Liver (tissue), 9 donors: ENCODE data around the gene DNALI1. TPM values are rescaled to one million over a fixed set of nuclear protein-coding genes. Genes with fewer than 3 reads are reported as not detected.

Source experiments
- DNase-seq: peaks from one replicate; pipeline ENCODE4 v3.0.0-alpha.2; 2017; ENCODE audit warnings: low spot score
- H3K27ac ChIP-seq, 2 donors: one replicate each; pipeline ENCODE4 v1.7.0; 2013; ENCODE audit warnings: inconsistent platforms in 2 of 2, low read length in 2 of 2, control low read depth in 1 of 2, low read depth in 1 of 2, mild to moderate bottlenecking in 1 of 2
- H3K27me3 ChIP-seq, 4 donors: one replicate each; pipeline versions ENCODE4 v1.6.1 to v1.7.0; 2013; ENCODE audit warnings: low read length in 3 of 4, inconsistent platforms in 1 of 4, mild to moderate bottlenecking in 1 of 4, moderate library complexity in 1 of 4; ENCODE audit not compliant: control insufficient read depth in 4 of 4, insufficient read depth in 4 of 4
- H3K36me3 ChIP-seq, 4 donors: one replicate each; pipeline versions ENCODE4 v1.6.1 to v1.7.0; 2013; ENCODE audit warnings: low read length in 3 of 4, mild to moderate bottlenecking in 3 of 4, low read depth in 1 of 4, moderate library complexity in 1 of 4; ENCODE audit not compliant: control insufficient read depth in 4 of 4, insufficient read depth in 3 of 4
- H3K4me1 ChIP-seq, 4 donors: one replicate each; pipeline versions ENCODE4 v1.6.1 to v1.7.0; 2013; ENCODE audit warnings: low read length in 3 of 4, mild to moderate bottlenecking in 3 of 4, moderate library complexity in 1 of 4; ENCODE audit not compliant: control insufficient read depth in 4 of 4, insufficient read depth in 4 of 4
- H3K4me3 ChIP-seq, 3 donors: one replicate each; pipeline versions ENCODE4 v1.6.1 to v1.7.0; 2013; ENCODE audit warnings: low read length in 3 of 3, control low read depth in 1 of 3, low read depth in 1 of 3, mild to moderate bottlenecking in 1 of 3
- H3K9ac ChIP-seq, 2 donors: one replicate each; pipeline ENCODE4 v1.7.0; 2013; ENCODE audit warnings: low read length in 2 of 2, mild to moderate bottlenecking in 2 of 2, moderate library complexity in 2 of 2, control low read depth in 1 of 2, low read depth in 1 of 2
- H3K9me3 ChIP-seq, 4 donors: one replicate each; pipeline versions ENCODE4 v1.6.1 to v1.7.0; 2013; ENCODE audit warnings: low read length in 3 of 4; ENCODE audit not compliant: control insufficient read depth in 4 of 4
- EGR1 ChIP-seq, 2 donors: IDR thresholded peaks; 2 replicates each; pipeline ENCODE4 v1.6.1; 2016 to 2018; ENCODE audit warnings: antibody characterized with exemption in 2 of 2, low read depth in 2 of 2
- FOXA1 ChIP-seq: IDR thresholded peaks from 2 replicates; pipeline ENCODE4 v1.6.1; 2016; ENCODE audit warnings: antibody characterized with exemption
- FOXA2 ChIP-seq: IDR thresholded peaks from 2 replicates; pipeline ENCODE4 v1.6.1; 2016; ENCODE audit warnings: antibody characterized with exemption
- HNF4A ChIP-seq, 2 donors: conservative IDR thresholded peaks; 2 replicates each; pipeline ENCODE4 v1.6.1; 2016; ENCODE audit warnings: antibody characterized with exemption in 2 of 2, mild to moderate bottlenecking in 2 of 2
- JUND ChIP-seq, 2 donors: IDR thresholded peaks; 2 replicates each; pipeline ENCODE4 v1.6.1; 2016; ENCODE audit warnings: antibody characterized with exemption in 2 of 2
- NR2F2 ChIP-seq: IDR thresholded peaks from 2 replicates; pipeline ENCODE4 v1.6.1; 2016; ENCODE audit warnings: antibody characterized with exemption
- RAD21 ChIP-seq, 2 donors: IDR thresholded peaks; 2 replicates each; pipeline ENCODE4 v1.6.1; 2016; ENCODE audit warnings: antibody characterized with exemption in 2 of 2, mild to moderate bottlenecking in 2 of 2
- RXRA ChIP-seq, 2 donors: IDR thresholded peaks; 2 replicates each; pipeline ENCODE4 v1.6.1; 2017 to 2018; ENCODE audit warnings: antibody characterized with exemption in 2 of 2, mild to moderate bottlenecking in 1 of 2
- SP1 ChIP-seq: IDR thresholded peaks from 2 replicates; pipeline ENCODE4 v1.6.1; 2018; ENCODE audit warnings: antibody characterized with exemption, mild to moderate bottlenecking
- TAF1 ChIP-seq: conservative IDR thresholded peaks from 2 replicates; pipeline ENCODE4 v1.6.1; 2016; ENCODE audit warnings: antibody characterized with exemption, mild to moderate bottlenecking
- YY1 ChIP-seq: IDR thresholded peaks from 2 replicates; pipeline ENCODE4 v1.6.1; 2016; ENCODE audit warnings: antibody characterized with exemption, mild to moderate bottlenecking
- WGBS: extraction: QIAGEN DNeasy Blood & Tissue Kit; methylation state at CpG from one replicate; pipeline ENCODE4 v1.1.7; 2013; 5-methylcytosine and 5-hydroxymethylcytosine counted together
- polyA plus RNA-seq, 2 donors: library from polyadenylated mRNA; stranded (reverse) in 1 of 2; unstranded in 1 of 2; fragments of 200-250 nt in 1 of 2; fragments of >200 nt in 1 of 2; fragmentation: Nextera tagmentation in 1 of 2; extraction: Ambion mirVana in 1 of 2; gene quantifications; one replicate each; pipeline versions ENCODE4 v1.2.1 to v1.2.3, GENCODE V29; 2013 to 2015
- total RNA-seq, 2 donors: library from RNA; depleted of rRNA; stranded (reverse); fragments of >200 nt; gene quantifications; one replicate each; pipeline ENCODE4 v1.2.3, GENCODE V29; 2014
- TF ChIP-seq, protein P1 (sequence below): fragments of 150-350 bp; IDR thresholded peaks from 2 replicates; pipeline ENCODE4 v1.5.1; 2017; ENCODE audit warnings: improper control_type of control experiment, low read depth, low read length; ENCODE audit not compliant: missing input control
- TF ChIP-seq, protein P2 (sequence below): IDR thresholded peaks from 2 replicates; pipeline ENCODE4 v1.6.1; 2016; ENCODE audit warnings: antibody characterized with exemption
- TF ChIP-seq, protein P3 (sequence below): IDR thresholded peaks from 2 replicates; pipeline ENCODE4 v1.6.1; 2016; ENCODE audit warnings: antibody characterized with exemption
- TF ChIP-seq, protein P4 (sequence below): IDR thresholded peaks from 2 replicates; pipeline ENCODE4 v1.6.1; 2016; ENCODE audit warnings: antibody characterized with exemption
- TF ChIP-seq, protein P5 (sequence below): IDR thresholded peaks from 2 replicates; pipeline ENCODE4 v1.6.1; 2016; ENCODE audit warnings: antibody characterized with exemption, mild to moderate bottlenecking
- donor health status: healthy.
- donor health status: healthy.
- donor health status: healthy.
- donor health status: healthy.
- donor health status: healthy.

The DNALI1 gene
- total and polyA plus RNA-seq, 4 donors: 1.5 to 8.6 (median 4.1) TPM

DNA sequence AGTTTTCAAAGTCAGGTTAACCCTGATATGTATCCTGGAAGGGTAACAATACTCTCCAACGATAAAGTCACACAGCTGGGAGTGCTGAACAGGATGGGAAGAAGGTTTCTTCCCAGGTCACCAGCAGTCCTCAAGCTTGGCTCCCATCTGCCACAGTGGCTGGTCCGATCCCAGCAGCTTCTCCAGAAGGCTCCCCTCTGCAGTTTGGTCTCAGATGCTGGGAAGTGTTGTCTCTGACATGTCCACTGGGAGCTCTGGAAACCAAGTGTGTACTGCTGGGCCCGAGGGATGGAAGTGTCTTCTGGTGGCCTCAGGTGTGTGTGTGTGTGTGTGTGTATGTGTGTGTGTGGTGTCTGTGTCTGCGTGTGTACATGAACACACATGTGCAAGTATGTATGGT lies 55.4 kb downstream of the DNALI1 start:
- Histone ChIP-seq H3K27me3 (peaks cover 0 to 8% (median 0%) of the 10 kb centered on the region in 4 donors), H3K36me3 (no peaks in the 10 kb centered on the region), H3K9ac (no peak overlapping the region), H3K4me3 (no peak overlapping the region), H3K9me3 (no peaks in the 10 kb centered on the region), H3K27ac (no peak overlapping the region), H3K4me1 (no peaks in the 10 kb centered on the region)
- TF ChIP-seq, protein P1, sequence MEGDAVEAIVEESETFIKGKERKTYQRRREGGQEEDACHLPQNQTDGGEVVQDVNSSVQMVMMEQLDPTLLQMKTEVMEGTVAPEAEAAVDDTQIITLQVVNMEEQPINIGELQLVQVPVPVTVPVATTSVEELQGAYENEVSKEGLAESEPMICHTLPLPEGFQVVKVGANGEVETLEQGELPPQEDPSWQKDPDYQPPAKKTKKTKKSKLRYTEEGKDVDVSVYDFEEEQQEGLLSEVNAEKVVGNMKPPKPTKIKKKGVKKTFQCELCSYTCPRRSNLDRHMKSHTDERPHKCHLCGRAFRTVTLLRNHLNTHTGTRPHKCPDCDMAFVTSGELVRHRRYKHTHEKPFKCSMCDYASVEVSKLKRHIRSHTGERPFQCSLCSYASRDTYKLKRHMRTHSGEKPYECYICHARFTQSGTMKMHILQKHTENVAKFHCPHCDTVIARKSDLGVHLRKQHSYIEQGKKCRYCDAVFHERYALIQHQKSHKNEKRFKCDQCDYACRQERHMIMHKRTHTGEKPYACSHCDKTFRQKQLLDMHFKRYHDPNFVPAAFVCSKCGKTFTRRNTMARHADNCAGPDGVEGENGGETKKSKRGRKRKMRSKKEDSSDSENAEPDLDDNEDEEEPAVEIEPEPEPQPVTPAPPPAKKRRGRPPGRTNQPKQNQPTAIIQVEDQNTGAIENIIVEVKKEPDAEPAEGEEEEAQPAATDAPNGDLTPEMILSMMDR: no peak
- TF ChIP-seq FOXA1: no peak
- TF ChIP-seq FOXA2: no peak
- no peak for TF ChIP-seq HNF4A (conservative IDR thresholded peaks at IDR 0.05)
- TF ChIP-seq, protein P2, sequence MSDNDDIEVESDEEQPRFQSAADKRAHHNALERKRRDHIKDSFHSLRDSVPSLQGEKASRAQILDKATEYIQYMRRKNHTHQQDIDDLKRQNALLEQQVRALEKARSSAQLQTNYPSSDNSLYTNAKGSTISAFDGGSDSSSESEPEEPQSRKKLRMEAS: no peak
- TF ChIP-seq, protein P3, sequence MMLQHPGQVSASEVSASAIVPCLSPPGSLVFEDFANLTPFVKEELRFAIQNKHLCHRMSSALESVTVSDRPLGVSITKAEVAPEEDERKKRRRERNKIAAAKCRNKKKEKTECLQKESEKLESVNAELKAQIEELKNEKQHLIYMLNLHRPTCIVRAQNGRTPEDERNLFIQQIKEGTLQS: no peak
- no peak for TF ChIP-seq JUND (IDR thresholded peaks at IDR 0.05)
- 64% methylated on average over 4 of the region's 4 CpGs for WGBS
- no peak for DNase-seq

DNA sequence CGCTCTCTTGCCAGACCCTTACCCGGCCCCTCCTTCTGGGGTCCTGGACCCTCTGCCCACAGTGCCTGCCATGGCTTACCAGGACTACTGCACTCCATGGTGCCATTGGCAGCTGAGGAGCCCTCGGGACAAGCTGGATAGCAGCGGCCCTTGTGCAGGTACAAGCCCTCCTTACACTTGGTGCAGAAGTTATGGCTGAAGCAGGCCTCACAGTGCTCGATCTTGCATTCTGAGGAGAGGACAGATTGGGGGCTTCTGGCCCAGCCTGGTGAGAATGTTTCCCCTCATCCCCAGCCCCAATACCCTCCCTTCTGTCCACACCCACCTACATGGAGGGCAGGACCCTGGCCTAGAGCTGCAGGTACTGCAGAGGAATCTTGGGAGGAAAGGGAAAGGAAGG lies 57.4 kb downstream of the DNALI1 start:
- TF ChIP-seq SP1: no peak
- TF ChIP-seq TAF1: no peak
- TF ChIP-seq, protein P3: no peak
- TF ChIP-seq FOXA1: no peak
- TF ChIP-seq, protein P2: no peak
- no peak for TF ChIP-seq RAD21 (IDR thresholded peaks at IDR 0.05)
- TF ChIP-seq NR2F2: no peak
- TF ChIP-seq JUND (IDR thresholded peaks at IDR 0.05): no peak
- no peak for TF ChIP-seq YY1
- TF ChIP-seq, protein P4, sequence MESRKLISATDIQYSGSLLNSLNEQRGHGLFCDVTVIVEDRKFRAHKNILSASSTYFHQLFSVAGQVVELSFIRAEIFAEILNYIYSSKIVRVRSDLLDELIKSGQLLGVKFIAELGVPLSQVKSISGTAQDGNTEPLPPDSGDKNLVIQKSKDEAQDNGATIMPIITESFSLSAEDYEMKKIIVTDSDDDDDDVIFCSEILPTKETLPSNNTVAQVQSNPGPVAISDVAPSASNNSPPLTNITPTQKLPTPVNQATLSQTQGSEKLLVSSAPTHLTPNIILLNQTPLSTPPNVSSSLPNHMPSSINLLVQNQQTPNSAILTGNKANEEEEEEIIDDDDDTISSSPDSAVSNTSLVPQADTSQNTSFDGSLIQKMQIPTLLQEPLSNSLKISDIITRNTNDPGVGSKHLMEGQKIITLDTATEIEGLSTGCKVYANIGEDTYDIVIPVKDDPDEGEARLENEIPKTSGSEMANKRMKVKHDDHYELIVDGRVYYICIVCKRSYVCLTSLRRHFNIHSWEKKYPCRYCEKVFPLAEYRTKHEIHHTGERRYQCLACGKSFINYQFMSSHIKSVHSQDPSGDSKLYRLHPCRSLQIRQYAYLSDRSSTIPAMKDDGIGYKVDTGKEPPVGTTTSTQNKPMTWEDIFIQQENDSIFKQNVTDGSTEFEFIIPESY: no peak
- no peak overlapping the region for H3K27ac ChIP-seq
- H3K4me1 ChIP-seq: no peaks in the 10 kb centered on the region
- H3K9ac ChIP-seq: no peak overlapping the region
- H3K36me3 ChIP-seq: no peaks in the 10 kb centered on the region
- 73% methylated on average over 5 of the region's 5 CpGs for WGBS
- peaks cover 0 to 8% (median 0%) of the 10 kb centered on the region in 4 donors for H3K27me3 ChIP-seq
- no peaks in the 10 kb centered on the region for H3K9me3 ChIP-seq
- no peak overlapping the region for H3K4me3 ChIP-seq
- DNase-seq: no peak

DNA sequence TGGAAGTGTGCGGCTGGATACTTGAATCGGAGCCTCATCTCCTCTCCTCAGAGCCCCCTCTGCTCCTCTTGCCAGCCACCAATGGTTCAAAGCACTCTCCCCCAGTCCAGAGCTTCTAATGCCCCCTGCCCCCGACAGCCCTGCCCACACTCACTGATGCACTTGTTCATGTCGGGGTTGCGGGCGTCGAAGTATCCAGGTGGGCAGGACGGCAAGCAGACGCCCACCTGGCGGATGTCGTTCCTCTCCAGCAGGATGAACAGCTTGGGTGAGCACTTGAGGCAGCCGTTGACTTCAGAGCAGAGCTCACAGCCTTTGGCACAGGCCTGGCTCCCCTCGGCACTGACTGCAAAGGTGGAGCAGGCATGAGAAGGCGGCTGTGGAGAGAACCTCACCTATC lies 59.6 kb downstream of the DNALI1 start:
- H3K27me3 ChIP-seq: peaks cover 0 to 8% (median 3%) of the 10 kb centered on the region in 4 donors
- H3K36me3 ChIP-seq: no peaks in the 10 kb centered on the region
- H3K9me3 ChIP-seq: no peaks in the 10 kb centered on the region
- H3K9ac ChIP-seq: no peak overlapping the region
- no peak overlapping the region for H3K4me3 ChIP-seq
- H3K4me1 ChIP-seq: no peaks in the 10 kb centered on the region
- no peak for DNase-seq
- WGBS: 72% methylated on average over 14 of the region's 14 CpGs
- no peak for TF ChIP-seq FOXA1
- no peak for TF ChIP-seq TAF1
- no peak for TF ChIP-seq EGR1 (IDR thresholded peaks at IDR 0.05; ENCODE audit: low read depth in 2 of 2)
- TF ChIP-seq SP1: no peak
- TF ChIP-seq, protein P5, sequence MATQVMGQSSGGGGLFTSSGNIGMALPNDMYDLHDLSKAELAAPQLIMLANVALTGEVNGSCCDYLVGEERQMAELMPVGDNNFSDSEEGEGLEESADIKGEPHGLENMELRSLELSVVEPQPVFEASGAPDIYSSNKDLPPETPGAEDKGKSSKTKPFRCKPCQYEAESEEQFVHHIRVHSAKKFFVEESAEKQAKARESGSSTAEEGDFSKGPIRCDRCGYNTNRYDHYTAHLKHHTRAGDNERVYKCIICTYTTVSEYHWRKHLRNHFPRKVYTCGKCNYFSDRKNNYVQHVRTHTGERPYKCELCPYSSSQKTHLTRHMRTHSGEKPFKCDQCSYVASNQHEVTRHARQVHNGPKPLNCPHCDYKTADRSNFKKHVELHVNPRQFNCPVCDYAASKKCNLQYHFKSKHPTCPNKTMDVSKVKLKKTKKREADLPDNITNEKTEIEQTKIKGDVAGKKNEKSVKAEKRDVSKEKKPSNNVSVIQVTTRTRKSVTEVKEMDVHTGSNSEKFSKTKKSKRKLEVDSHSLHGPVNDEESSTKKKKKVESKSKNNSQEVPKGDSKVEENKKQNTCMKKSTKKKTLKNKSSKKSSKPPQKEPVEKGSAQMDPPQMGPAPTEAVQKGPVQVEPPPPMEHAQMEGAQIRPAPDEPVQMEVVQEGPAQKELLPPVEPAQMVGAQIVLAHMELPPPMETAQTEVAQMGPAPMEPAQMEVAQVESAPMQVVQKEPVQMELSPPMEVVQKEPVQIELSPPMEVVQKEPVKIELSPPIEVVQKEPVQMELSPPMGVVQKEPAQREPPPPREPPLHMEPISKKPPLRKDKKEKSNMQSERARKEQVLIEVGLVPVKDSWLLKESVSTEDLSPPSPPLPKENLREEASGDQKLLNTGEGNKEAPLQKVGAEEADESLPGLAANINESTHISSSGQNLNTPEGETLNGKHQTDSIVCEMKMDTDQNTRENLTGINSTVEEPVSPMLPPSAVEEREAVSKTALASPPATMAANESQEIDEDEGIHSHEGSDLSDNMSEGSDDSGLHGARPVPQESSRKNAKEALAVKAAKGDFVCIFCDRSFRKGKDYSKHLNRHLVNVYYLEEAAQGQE: no peak
- TF ChIP-seq FOXA2: no peak
- no peak for TF ChIP-seq RXRA (IDR thresholded peaks at IDR 0.05)
- no peak for TF ChIP-seq HNF4A (conservative IDR thresholded peaks at IDR 0.05)
- TF ChIP-seq YY1: no peak
- H3K27ac ChIP-seq: no peak overlapping the region
